ENCODE data around the gene ZNF664.

DNA sequence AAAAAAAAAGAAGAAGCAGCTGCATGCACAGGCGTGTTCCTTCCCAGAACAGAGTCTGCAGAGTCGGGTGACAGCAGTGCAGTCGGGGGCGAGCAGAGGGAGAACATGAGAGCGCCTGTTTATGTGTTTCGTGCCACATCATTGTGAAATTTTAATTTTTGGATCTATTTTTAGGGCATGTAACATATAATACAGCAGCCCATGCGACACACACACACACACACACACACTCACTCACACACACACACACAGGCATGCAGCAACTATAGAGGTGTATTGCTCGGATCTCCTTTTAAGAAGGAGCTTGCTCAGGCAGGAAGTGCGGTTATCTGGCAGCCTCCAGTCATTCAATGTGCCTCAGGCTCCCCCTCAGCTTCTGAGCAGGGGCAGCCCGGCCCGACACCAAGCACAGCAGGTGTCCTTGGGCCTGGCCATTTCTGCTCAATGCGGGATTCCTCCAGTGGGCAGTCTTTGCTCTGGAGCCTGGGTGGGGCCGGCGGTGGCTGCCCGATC lies 71.8 kb downstream of the ZNF664 start:
- TF ChIP-seq POLR2AphosphoS5 (IDR thresholded peaks at IDR 0.05): no peak
- TF ChIP-seq CTCF (IDR thresholded peaks at IDR 0.05 in 8 of 11, conservative IDR thresholded peaks at IDR 0.05 in 3 of 11): no peak

All from spleen (tissue), 7 donors.